Uterus (tissue), 4 donors: ENCODE measurements around the gene THOC5. TPM values are rescaled to one million over a fixed set of nuclear protein-coding genes. Genes with fewer than 3 reads are reported as not detected.

Experiments
- DNase-seq, 2 donors: peaks; one replicate each; pipeline ENCODE4 v3.0.0-alpha.2; 2019 to 2020
- H3K27ac ChIP-seq, 2 donors: fragments of 200-600 bp; sonication (generic); 1 replicate in 1 of 2; 2 replicates in 1 of 2; pipeline ENCODE4 v1.5.1; 2016 to 2018
- H3K27me3 ChIP-seq, 2 donors: fragments of 200-600 bp; sonication (generic); one replicate each; pipeline ENCODE4 v1.5.1; 2018 to 2019; ENCODE audit warnings: control low read depth in 1 of 2
- H3K36me3 ChIP-seq, 2 donors: fragments of 200-600 bp; sonication (generic); one replicate each; pipeline ENCODE4 v1.5.1; 2019; ENCODE audit warnings: control low read depth in 1 of 2
- H3K4me1 ChIP-seq, 2 donors: fragments of 200-600 bp; sonication (generic); one replicate each; pipeline ENCODE4 v1.5.1; 2018 to 2019; ENCODE audit warnings: control low read depth in 1 of 2
- H3K4me3 ChIP-seq, 2 donors: fragments of 200-600 bp; sonication (generic); 1 replicate in 1 of 2; 2 replicates in 1 of 2; pipeline ENCODE4 v1.5.1; 2018 to 2019; ENCODE audit warnings: mild to moderate bottlenecking in 1 of 2
- H3K9me3 ChIP-seq, 2 donors: fragments of 200-600 bp; sonication (generic); one replicate each; pipeline ENCODE4 v1.5.1; 2019; ENCODE audit warnings: control low read depth in 1 of 2
- CTCF ChIP-seq, 4 experiments: fragments of 200-600 bp in 2 of 4; fragments of 450-650 bp in 2 of 4; sonication (generic) in 2 of 4; IDR thresholded peaks; one replicate each; pipeline ENCODE4 v1.5.1; 2016 to 2019; ENCODE audit warnings: antibody characterized with exemption in 4 of 4, mild to moderate bottlenecking in 2 of 4, moderate library complexity in 1 of 4
- POLR2A ChIP-seq, 2 donors: fragments of 450-650 bp; IDR thresholded peaks; one replicate each; pipeline ENCODE4 v1.6.1; 2016; ENCODE audit warnings: antibody characterized with exemption in 2 of 2, mild to moderate bottlenecking in 1 of 2, moderate library complexity in 1 of 2
- intact Hi-C: fragments of 100-400 bp; cut with DNase I; formaldehyde crosslinking; loops from one replicate; pipeline ENCODE4 v1.15.1; 2023; ENCODE audit warnings: low total_unique reads
- total RNA-seq, 4 donors: library from RNA; depleted of rRNA in 3 of 4; stranded (reverse); fragments of >200 nt in 3 of 4; gene quantifications; one replicate each; pipeline versions ENCODE4 v1.1.0 to v1.2.4, GENCODE V29; 2014 to 2023
- donor health status: DM: yes; HTN: yes; CAD: no.

Gene THOC5
- total RNA-seq, 4 donors from 2014 or later: 8.5 to 59.1 (median 48.7) TPM

- intact Hi-C loops: no loop called here
- H3K27me3 ChIP-seq: no peaks in the 10 kb centered on the region
- no peak for TF ChIP-seq CTCF (IDR thresholded peaks at IDR 0.05)
- TF ChIP-seq POLR2A (IDR thresholded peaks at IDR 0.05): no peak
- DNase-seq: no peak
- H3K36me3 ChIP-seq: no peaks in the 10 kb centered on the region
- H3K27ac ChIP-seq: no peak overlapping the region
- H3K9me3 ChIP-seq: no peaks in the 10 kb centered on the region
- no peaks in the 10 kb centered on the region for H3K4me1 ChIP-seq
- H3K4me3 ChIP-seq: no peak overlapping the region
Observed at GRCh38 chr22:29578462-29579200, 25.1 kb upstream of the THOC5 start.

- Histone ChIP-seq H3K27me3 (no peaks in the 10 kb centered on the region), H3K27ac (no peak overlapping the region), H3K4me3 (no peak overlapping the region), H3K36me3 (no peaks in the 10 kb centered on the region), H3K9me3 (no peaks in the 10 kb centered on the region), H3K4me1 (no peaks in the 10 kb centered on the region)
- intact Hi-C loops: no loop called here
- no peak for DNase-seq
- TF ChIP-seq POLR2A (IDR thresholded peaks at IDR 0.05) (no peak), CTCF (IDR thresholded peaks at IDR 0.05) (no peak)
Observed at GRCh38 chr22:29574762-29575450, 21.3 kb upstream of the THOC5 start.

- DNase-seq: no peak
- TF ChIP-seq CTCF (IDR thresholded peaks at IDR 0.05): no peak
- Histone ChIP-seq H3K4me1 (no peaks in the 10 kb centered on the region), H3K9me3 (no peaks in the 10 kb centered on the region), H3K27ac (no peak overlapping the region), H3K4me3 (no peak overlapping the region), H3K27me3 (no peaks in the 10 kb centered on the region), H3K36me3 (no peaks in the 10 kb centered on the region)
- intact Hi-C loops: no loop called here
Observed at GRCh38 chr22:29570912-29571549, 17.5 kb upstream of the THOC5 start.

DNA sequence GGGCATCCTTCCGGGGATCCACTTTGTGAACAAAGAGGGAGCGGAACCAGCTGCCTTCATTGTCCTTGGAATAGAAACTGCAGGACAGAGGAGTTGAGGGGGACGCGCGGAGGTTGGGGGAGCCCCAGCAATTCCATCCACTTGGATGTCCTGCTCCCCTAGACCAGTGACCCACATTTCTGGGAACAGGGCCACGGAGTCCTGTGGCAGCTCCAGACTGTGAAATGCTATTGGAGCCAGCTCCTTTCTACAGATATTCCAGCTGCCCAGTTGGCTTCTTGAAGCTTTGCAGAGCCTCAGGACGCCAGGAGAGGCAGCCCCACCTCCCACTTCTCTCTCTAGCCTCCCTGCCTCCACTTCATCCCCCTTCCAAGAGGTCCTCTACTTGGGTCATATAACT lies 16.9 kb upstream of the THOC5 start:
- no peak for DNase-seq
- no peaks in the 10 kb centered on the region for H3K27me3 ChIP-seq
- intact Hi-C loops: no loop called here

More for the DNA sequence above, 16.9 kb upstream of the THOC5 start:
- H3K4me1 ChIP-seq: no peaks in the 10 kb centered on the region
- no peak for TF ChIP-seq POLR2A (IDR thresholded peaks at IDR 0.05)
- TF ChIP-seq CTCF (IDR thresholded peaks at IDR 0.05): no peak
- no peaks in the 10 kb centered on the region for H3K9me3 ChIP-seq
- H3K36me3 ChIP-seq: no peaks in the 10 kb centered on the region
- H3K27ac ChIP-seq: no peak overlapping the region
- H3K4me3 ChIP-seq: no peak overlapping the region
